Progenitor cell of endocrine pancreas (in vitro differentiated cells): ENCODE measurements around the gene NOX4. TPM values are rescaled to one million over a fixed set of nuclear protein-coding genes. Genes with fewer than 3 reads are reported as not detected.

Source experiments
- DNase-seq: peaks from one replicate; pipeline ENCODE4 v3.0.0; 2021; ENCODE audit warnings: low spot score; ENCODE audit not compliant: unreplicated experiment
- H3K27ac Mint-ChIP-seq: 2 replicates; pipeline ENCODE4 v1.8.0; 2021; ENCODE audit warnings: mild to moderate bottlenecking, moderate library complexity, mixed read lengths
- H3K27me3 Mint-ChIP-seq: 2 replicates; pipeline ENCODE4 v1.8.0; 2021; ENCODE audit warnings: mixed read lengths
- H3K36me3 Mint-ChIP-seq: 2 replicates; pipeline ENCODE4 v1.8.0; 2022; ENCODE audit warnings: mixed read lengths; ENCODE audit not compliant: insufficient read depth
- H3K4me1 Mint-ChIP-seq: 2 replicates; pipeline ENCODE4 v1.8.0; 2021; ENCODE audit warnings: low read depth, mixed read lengths
- H3K4me3 Mint-ChIP-seq: 2 replicates; pipeline ENCODE4 v1.8.0; 2021; ENCODE audit warnings: low read depth, mild to moderate bottlenecking, moderate library complexity, mixed read lengths
- H3K9me3 Mint-ChIP-seq: 2 replicates; pipeline ENCODE4 v1.8.0; 2021; ENCODE audit warnings: low read depth, mixed read lengths
- CTCF ChIP-seq: fragments of 200-600 bp; sonication (generic); IDR thresholded peaks from one replicate; pipeline ENCODE4 v1.5.0; 2021; ENCODE audit warnings: antibody characterized with exemption, mild to moderate bottlenecking; ENCODE audit not compliant: unreplicated experiment
- total RNA-seq: library from RNA; stranded (reverse); gene quantifications from 2 replicates; pipeline ENCODE4 v1.2.1, GENCODE V29; 2021

The NOX4 gene
- total RNA-seq, 1 donor from 2014 or later: 6.7 TPM

DNA sequence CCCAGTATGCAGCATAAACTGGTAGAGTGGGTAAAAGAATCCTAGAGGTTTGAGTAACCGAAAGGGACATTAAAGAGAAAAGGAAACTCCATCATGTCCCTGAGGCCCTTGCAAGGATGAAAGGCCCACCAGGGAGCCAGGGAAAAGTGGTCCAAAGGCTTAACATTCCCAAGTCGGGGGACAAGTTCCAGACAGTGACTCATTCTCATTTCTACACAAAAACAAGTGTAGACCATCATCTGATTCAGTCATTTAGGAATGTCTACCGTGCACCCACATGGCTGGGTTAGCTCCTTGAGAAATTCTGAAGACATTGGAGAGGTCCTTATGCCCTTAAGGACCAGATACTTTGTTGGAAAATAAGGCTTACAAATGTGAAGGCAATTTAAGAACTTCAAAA is 4.8 kb upstream of the NOX4 start:
- DNase-seq: no peak
- Mint-ChIP-seq H3K4me1 (peaks cover 5% of the 10 kb centered on the region), H3K36me3 (no peaks in the 10 kb centered on the region), H3K27ac (no peak overlapping the region), H3K27me3 (peaks cover 3% of the 10 kb centered on the region), H3K9me3 (no peaks in the 10 kb centered on the region), H3K4me3 (no peak overlapping the region)
- no peak for TF ChIP-seq CTCF

DNA sequence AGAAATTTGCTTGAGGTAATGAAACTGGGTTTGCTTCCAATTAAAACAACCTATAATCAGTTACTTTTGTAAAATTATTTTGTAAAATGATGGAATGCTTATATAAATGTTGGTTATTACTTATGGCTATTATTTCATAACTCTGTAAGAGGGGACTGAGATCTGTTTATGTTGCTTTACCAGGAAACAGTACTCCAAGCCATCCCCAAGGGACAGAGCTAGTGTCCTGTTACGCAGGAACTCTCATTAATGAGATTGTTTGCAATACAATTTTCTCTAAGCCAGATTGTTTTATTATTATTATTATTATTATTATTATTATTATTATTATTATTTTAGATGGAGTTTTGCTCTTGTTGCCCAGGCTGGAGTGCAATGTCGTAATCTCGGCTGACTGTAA is 2.3 kb upstream of the NOX4 start:
- Mint-ChIP-seq H3K9me3 (no peaks in the 10 kb centered on the region), H3K4me1 (peaks cover 21% of the 10 kb centered on the region), H3K36me3 (no peaks in the 10 kb centered on the region), H3K27me3 (peaks cover 3% of the 10 kb centered on the region), H3K27ac (no peak overlapping the region), H3K4me3 (no peak overlapping the region)
- no peak for TF ChIP-seq CTCF
- DNase-seq: no peak

DNA sequence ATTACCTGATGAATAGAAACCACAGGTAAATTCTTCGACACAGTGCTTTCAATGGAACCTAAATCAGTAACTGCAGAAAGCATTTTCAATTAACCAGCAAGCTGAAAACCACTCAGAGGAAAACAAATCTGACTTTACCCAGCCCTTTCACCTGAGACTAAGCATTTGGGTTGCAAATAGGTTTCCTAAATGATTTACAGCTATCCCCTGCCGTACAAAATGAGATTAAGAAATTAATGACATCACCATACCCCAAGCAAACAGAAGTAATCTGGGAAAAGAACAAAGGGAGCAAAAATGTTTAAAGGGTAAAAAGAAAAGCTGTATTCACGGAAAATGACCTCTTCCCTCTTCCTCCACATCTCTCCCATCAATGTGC is 584 bp downstream of the NOX4 start:
- no peaks in the 10 kb centered on the region for H3K9me3 Mint-ChIP-seq
- H3K36me3 Mint-ChIP-seq: peaks cover 1% of the 10 kb centered on the region
- peak overlapping the region; percentile 96 for H3K27ac Mint-ChIP-seq

GRCh38 chr11:89489930-89490329 is 1.2 kb downstream of the NOX4 start:
- no peak for DNase-seq
- H3K4me3 Mint-ChIP-seq: peak overlapping the region; percentile 88
- peaks cover 30% of the 10 kb centered on the region for H3K4me1 Mint-ChIP-seq
- H3K27ac Mint-ChIP-seq: peak overlapping the region; percentile 96
- no peaks in the 10 kb centered on the region for H3K9me3 Mint-ChIP-seq
- TF ChIP-seq CTCF: no peak
- no peaks in the 10 kb centered on the region for H3K27me3 Mint-ChIP-seq
- H3K36me3 Mint-ChIP-seq: peaks cover 1% of the 10 kb centered on the region

More for the DNA sequence above, 584 bp downstream of the NOX4 start:
- Mint-ChIP-seq H3K4me3 (peak overlapping the region; percentile 88), H3K27me3 (no peaks in the 10 kb centered on the region), H3K4me1 (peaks cover 26% of the 10 kb centered on the region)
- TF ChIP-seq CTCF: no peak
- no peak for DNase-seq

DNA sequence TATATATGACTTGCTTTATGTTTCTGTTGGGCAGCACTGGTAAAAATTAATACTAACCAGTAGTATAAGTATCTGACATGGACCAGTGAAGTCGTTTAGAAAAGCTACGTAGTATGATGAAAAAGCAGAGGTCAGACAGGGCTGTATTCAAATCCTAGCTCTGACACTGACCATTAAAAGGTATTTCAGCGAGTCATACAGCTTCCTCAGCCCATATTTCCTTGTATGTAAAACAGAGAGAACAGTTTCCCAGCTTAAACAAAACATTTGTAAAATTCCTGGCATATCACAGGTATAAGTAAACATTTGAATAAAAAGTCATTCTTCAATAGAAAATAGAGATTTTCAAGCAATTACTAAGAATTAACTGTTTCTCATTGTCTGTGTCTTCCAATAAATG is 4.2 kb downstream of the NOX4 start:
- TF ChIP-seq CTCF: no peak
- no peak overlapping the region for H3K27ac Mint-ChIP-seq
- H3K4me1 Mint-ChIP-seq: peaks cover 33% of the 10 kb centered on the region

More for the DNA sequence above, 4.2 kb downstream of the NOX4 start:
- Mint-ChIP-seq H3K36me3 (peaks cover 1% of the 10 kb centered on the region), H3K4me3 (no peak overlapping the region), H3K27me3 (no peaks in the 10 kb centered on the region), H3K9me3 (no peaks in the 10 kb centered on the region)
- DNase-seq: no peak
